ENCODE results near the gene UBE2H. TPM values are rescaled to one million over a fixed set of nuclear protein-coding genes. Genes with fewer than 3 reads are reported as not detected.

The UBE2H gene
- total and polyA plus RNA-seq, 2 of the 4 experiments (the other 2 are of a cell fraction): 34.6 to 49.4 TPM

- in situ Hi-C loops (cut with MboI; ENCODE audit: low sequenced_read_pairs) (no loop called here), dilution Hi-C loops (cut with HindIII; ENCODE audit: low sequenced_read_pairs, unreplicated experiment) (no loop called here), intact Hi-C loops (cut with micrococcal nuclease) (loop anchor here (5.0 kb wide), 1 partner anchor 41 kb away; no protein-coding TSS in a partner anchor)
- H3K4me2 ChIP-seq (ENCODE audit: low read depth, low read length): peak overlapping the region; percentile 85
- no peak overlapping the region for H2AFZ ChIP-seq (replicated peaks; ENCODE audit: low read length, poor library complexity)
- peaks cover 4% of the 10 kb centered on the region for H3K36me3 ChIP-seq (ENCODE audit: control insufficient read depth, insufficient read depth, low read length)
- H2BK5ac ChIP-seq (ENCODE audit: low read depth, low read length, poor library complexity, severe bottlenecking): peak overlapping the region; percentile 75
- peaks cover 70% of the 10 kb centered on the region for H4K20me1 ChIP-seq (ENCODE audit: insufficient read depth, low read length)
- peak overlapping the region; percentile 39 for H2AK9ac ChIP-seq (replicated peaks; ENCODE audit: low read depth, low read length, poor library complexity)
- peak overlapping the region; percentile 34 for H4K91ac ChIP-seq (ENCODE audit: insufficient read depth, low read depth, low read length)
- no peak overlapping the region for H4K5ac ChIP-seq (ENCODE audit: low read depth, low read length)
- no peak overlapping the region for H3K56ac ChIP-seq (ENCODE audit: extremely low read depth, insufficient read depth, low read length)
- no peak overlapping the region for H3K4me3 ChIP-seq (ENCODE audit: insufficient read depth, low read depth, low read length)
- TF ChIP-seq RCOR1 (IDR thresholded peaks at IDR 0.05; ENCODE audit: insufficient replicate concordance, low read length) (no peak), RFX5 (IDR thresholded peaks at IDR 0.05; ENCODE audit: low read depth, low read length) (no peak), MAFK (IDR thresholded peaks at IDR 0.05; ENCODE audit: low read depth, low read length) (no peak), CTCF (conservative IDR thresholded peaks at IDR 0.05; ENCODE audit: low read depth, low read length) (no peak), FOS (IDR thresholded peaks at IDR 0.05; ENCODE audit: low read depth, low read length) (no peak), MXI1 (IDR thresholded peaks at IDR 0.05; ENCODE audit: borderline replicate concordance, low read depth, low read length) (no peak), CHD1 (IDR thresholded peaks at IDR 0.05; ENCODE audit: low read depth, low read length) (no peak), BHLHE40 (IDR thresholded peaks at IDR 0.05; ENCODE audit: low read depth, low read length) (no peak), RAD21 (IDR thresholded peaks at IDR 0.05; ENCODE audit: low read length) (no peak), MAZ (IDR thresholded peaks at IDR 0.05; ENCODE audit: borderline replicate concordance, low read depth, low read length) (no peak), NFE2L2 (IDR thresholded peaks at IDR 0.05; ENCODE audit: low read depth, low read length) (no peak), CEBPB (IDR thresholded peaks at IDR 0.05; ENCODE audit: low read depth, low read length) (no peak), USF2 (IDR thresholded peaks at IDR 0.05; ENCODE audit: low read depth, low read length) (no peak), POLR2A (IDR thresholded peaks at IDR 0.05; ENCODE audit: low read depth, low read length) (no peak), ELK1 (IDR thresholded peaks at IDR 0.05; ENCODE audit: borderline replicate concordance, low read depth, low read length) (no peak), SMC3 (IDR thresholded peaks at IDR 0.05; ENCODE audit: low read depth, low read length) (no peak)
- peak overlapping the region; percentile 58 for H3K18ac ChIP-seq (ENCODE audit: low read depth, low read length)
- POLR2A ChIA-PET (ENCODE audit: unreplicated experiment): interaction anchor here (1.1 kb wide), 1 partner anchor 22 kb away, joined by 3 read pairs; no protein-coding TSS in a partner anchor
- WGBS, 2 experiments (ENCODE audit: extremely low coverage in 2 of 2, insufficient read length in 1 of 2): 100% methylated on average over 4 of the region's 5 CpGs; no CpG with 5 or more reads in 1 of the 2 experiments
- no peak overlapping the region for H2BK20ac ChIP-seq (ENCODE audit: low read depth, low read length)
- no peak overlapping the region for H3K9ac ChIP-seq (ENCODE audit: low read depth, low read length)
- peaks cover 5 to 44% of the 10 kb centered on the region in 2 experiments; a peak in 3 of 4 replicates for H3K79me1 ChIP-seq (ENCODE audit: low read depth in 1 of 2, low read length in 2 of 2)
- H3K23ac ChIP-seq (ENCODE audit: low read depth, low read length): no peak overlapping the region
- CTCF ChIA-PET: interaction anchor here (0.6 to 1.1 kb wide), 2 partner anchors 283 to 465 kb away, joined by 3 read pairs; no protein-coding TSS in a partner anchor
- H2BK120ac ChIP-seq (ENCODE audit: low read depth, low read length): no peak overlapping the region
- peak overlapping the region; percentile 32; the same call in 1 of the 2 replicates for H2AK5ac ChIP-seq (ENCODE audit: low read depth, low read length)
- H2BK15ac ChIP-seq (ENCODE audit: low read depth, low read length): no peak overlapping the region; the same call in 2 of the 3 replicates
- peaks cover 4% of the 10 kb centered on the region for H3K9me1 ChIP-seq (ENCODE audit: insufficient read depth, low read length)
- no peaks in the 10 kb centered on the region for H3K9me3 ChIP-seq (ENCODE audit: control insufficient read depth, insufficient read depth, low read length)
- no TSS peak for BruUV-seq (replicated peaks)
- peak overlapping the region; percentile 86; the same call in 1 of the 2 replicates for H3K27ac ChIP-seq (ENCODE audit: insufficient read depth, low read length)
- H3K4me1 ChIP-seq (ENCODE audit: control insufficient read depth, insufficient read depth, low read length): peaks cover 6% of the 10 kb centered on the region
- H3K27me3 ChIP-seq (ENCODE audit: control insufficient read depth, insufficient read depth, low read length): no peaks in the 10 kb centered on the region
- DNase-seq (no peak), ATAC-seq (ENCODE audit: low read depth) (no peak)
- H4K8ac ChIP-seq (ENCODE audit: low read depth in 2 of 2, low read length in 2 of 2): no peak overlapping the region
- no peak overlapping the region; the same call in 1 of the 2 replicates for H3K14ac ChIP-seq (replicated peaks; ENCODE audit: low read depth, low read length)
- peak overlapping the region; percentile 49 for H3K4ac ChIP-seq (ENCODE audit: low read depth, low read length)
Observed at GRCh38 chr7:129948338-129948737, 4.4 kb downstream of the UBE2H start.

Measured in IMR-90 (cell line).